Ammon's horn (tissue), 1 donor: ENCODE results near the gene PIR.

Experiments
- DNase-seq: peaks from one replicate; pipeline ENCODE4 v3.0.0-alpha.2; 2016; ENCODE audit warnings: low spot score

The PIR gene

GRCh38 chrX:15493118-15493962 is at the start of gene PIR:
PIR (minus strand) TSS chrX:15493333; CDS start chrX:15491257, 2,076 bp downstream.
- DNase-seq = peak; percentile 86

GRCh38 chrX:15530318-15530717 is 37.2 kb upstream of the PIR start:
- no peak for DNase-seq

- DNase-seq = no peak
Observed at GRCh38 chrX:15529165-15529564, 36.0 kb upstream of the PIR start.

GRCh38 chrX:15525664-15526416 is 32.7 kb upstream of the PIR start:
- no peak for DNase-seq

GRCh38 chrX:15524417-15524816 is 31.3 kb upstream of the PIR start:
- DNase-seq = no peak

GRCh38 chrX:15523088-15523487 is 30.0 kb upstream of the PIR start:
- DNase-seq = no peak

GRCh38 chrX:15522464-15522863 is 29.3 kb upstream of the PIR start:
- no peak for DNase-seq

GRCh38 chrX:15515931-15516330 is 22.8 kb upstream of the PIR start:
- no peak for DNase-seq

- DNase-seq = no peak
Observed at GRCh38 chrX:15514279-15514678, 21.1 kb upstream of the PIR start.

- DNase-seq = no peak
Observed at GRCh38 chrX:15512401-15512965, 19.4 kb upstream of the PIR start.

- DNase-seq = peak; percentile 13
Observed at GRCh38 chrX:15511563-15511962, 18.4 kb upstream of the PIR start.

GRCh38 chrX:15509845-15510244 is 16.7 kb upstream of the PIR start:
- DNase-seq = no peak

- DNase-seq = no peak
Observed at GRCh38 chrX:15507005-15507404, 13.9 kb upstream of the PIR start.

- DNase-seq = no peak
Observed at GRCh38 chrX:15505101-15505500, 12.0 kb upstream of the PIR start.

GRCh38 chrX:15504661-15505060 is 11.5 kb upstream of the PIR start:
- no peak for DNase-seq

- DNase-seq = no peak
Observed at GRCh38 chrX:15501506-15501905, 8.4 kb upstream of the PIR start.

- DNase-seq = no peak
Observed at GRCh38 chrX:15500497-15500966, 7.4 kb upstream of the PIR start, which contains the start of gene BMX. BMX (plus strand) TSS chrX:15500807; CDS start chrX:15508354, 7,547 bp downstream.

- DNase-seq = no peak
Observed at GRCh38 chrX:15499976-15500375, 6.8 kb upstream of the PIR start.

GRCh38 chrX:15498741-15499140 is 5.6 kb upstream of the PIR start:
- no peak for DNase-seq

- peak; percentile 21 for DNase-seq
Observed at GRCh38 chrX:15497865-15498264, 4.7 kb upstream of the PIR start.

- DNase-seq = no peak
Observed at GRCh38 chrX:15496824-15497223, 3.7 kb upstream of the PIR start.

GRCh38 chrX:15495801-15496200 is 2.7 kb upstream of the PIR start:
- DNase-seq = no peak

- no peak for DNase-seq
Observed at GRCh38 chrX:15492469-15492868, 664 bp downstream of the PIR start.
